ENCODE results near the gene VWDE.

- no peak for TF ChIP-seq FOXK2 (IDR thresholded peaks at IDR 0.05)
- TF ChIP-seq SUZ12 (IDR thresholded peaks at IDR 0.05) = no peak
- no peak for TF ChIP-seq ARNT (IDR thresholded peaks at IDR 0.05)
- no peak for TF ChIP-seq ELF4 (IDR thresholded peaks at IDR 0.05)
- TF ChIP-seq, protein P1, sequence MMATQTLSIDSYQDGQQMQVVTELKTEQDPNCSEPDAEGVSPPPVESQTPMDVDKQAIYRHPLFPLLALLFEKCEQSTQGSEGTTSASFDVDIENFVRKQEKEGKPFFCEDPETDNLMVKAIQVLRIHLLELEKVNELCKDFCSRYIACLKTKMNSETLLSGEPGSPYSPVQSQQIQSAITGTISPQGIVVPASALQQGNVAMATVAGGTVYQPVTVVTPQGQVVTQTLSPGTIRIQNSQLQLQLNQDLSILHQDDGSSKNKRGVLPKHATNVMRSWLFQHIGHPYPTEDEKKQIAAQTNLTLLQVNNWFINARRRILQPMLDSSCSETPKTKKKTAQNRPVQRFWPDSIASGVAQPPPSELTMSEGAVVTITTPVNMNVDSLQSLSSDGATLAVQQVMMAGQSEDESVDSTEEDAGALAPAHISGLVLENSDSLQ (IDR thresholded peaks at IDR 0.05) = no peak
- TF ChIP-seq SP1 (IDR thresholded peaks at IDR 0.05) = no peak
Measured at GRCh38 chr7:12294701-12295100, 109.0 kb downstream of the VWDE start.

Measured in HEK293T (cell line).